SK-N-SH treated with all-trans-retinoic acid at 6 μM for 48 hours (cell line): ENCODE results near the gene DLG1.

Experiments used
- ATAC-seq: fragments of 200-7000 bp; cut with Tn5 transposase; 3 replicates; pipeline ENCODE4 v1.9.1; 2020; ENCODE audit warnings: mild to moderate bottlenecking, moderate library complexity
- ARNTL ChIP-seq: fragments of 450-650 bp; formaldehyde crosslinking; IDR thresholded peaks from 2 replicates; pipeline ENCODE4 v1.5.0; 2020; ENCODE audit warnings: low read depth, mild to moderate bottlenecking, moderate library complexity, borderline replicate concordance
- BACH2 ChIP-seq: fragments of 250-450 bp; sonication (Bioruptor Pico); IDR thresholded peaks from 2 replicates; pipeline ENCODE4 v1.9.0; 2021; ENCODE audit warnings: mild to moderate bottlenecking, borderline replicate concordance
- CSDC2 ChIP-seq: fragments of 250-450 bp; sonication (Bioruptor Pico); IDR thresholded peaks from 2 replicates; pipeline ENCODE4 v1.5.0; 2020; ENCODE audit warnings: mild to moderate bottlenecking, moderate library complexity
- CSRNP3 ChIP-seq: fragments of 250-450 bp; sonication (Bioruptor Pico); IDR thresholded peaks from 2 replicates; pipeline ENCODE4 v1.5.1; 2021; ENCODE audit warnings: mild to moderate bottlenecking, moderate library complexity
- ESRRG ChIP-seq: fragments of 250-450 bp; sonication (Bioruptor Pico); IDR thresholded peaks from 2 replicates; pipeline ENCODE4 v1.6.1; 2021; ENCODE audit warnings: mild to moderate bottlenecking
- GLIS3 ChIP-seq: fragments of 250-450 bp; sonication (Bioruptor Pico); IDR thresholded peaks from 2 replicates; pipeline ENCODE4 v1.5.0; 2020; ENCODE audit warnings: mild to moderate bottlenecking, moderate library complexity
- OSR1 ChIP-seq: fragments of 250-450 bp; sonication (Bioruptor Pico); IDR thresholded peaks from 2 replicates; pipeline ENCODE4 v1.8.0; 2022; ENCODE audit warnings: moderate library complexity, mild to moderate bottlenecking, inconsistent platforms
- PPARA ChIP-seq: fragments of 250-450 bp; sonication (Bioruptor Pico); IDR thresholded peaks from 2 replicates; pipeline ENCODE4 v1.5.0; 2020; ENCODE audit warnings: mild to moderate bottlenecking, borderline replicate concordance
- RARB ChIP-seq: fragments of 250-450 bp; sonication (Bioruptor Pico); IDR thresholded peaks from 2 replicates; pipeline ENCODE4 v1.8.0; 2021; ENCODE audit warnings: mild to moderate bottlenecking, moderate library complexity
- SNAI2 ChIP-seq: fragments of 250-450 bp; sonication (Bioruptor Pico); IDR thresholded peaks from 2 replicates; pipeline ENCODE4 v1.5.0; 2020; ENCODE audit warnings: mild to moderate bottlenecking, moderate library complexity
- TOX ChIP-seq: fragments of 250-450 bp; sonication (Bioruptor Pico); IDR thresholded peaks from 2 replicates; pipeline ENCODE4 v1.8.0; 2021; ENCODE audit warnings: mild to moderate bottlenecking, moderate library complexity, borderline replicate concordance
- TSHZ2 ChIP-seq: fragments of 250-450 bp; sonication (Bioruptor Pico); IDR thresholded peaks from 2 replicates; pipeline ENCODE4 v1.5.0; 2020; ENCODE audit warnings: mild to moderate bottlenecking, moderate library complexity
- ZC3H10 ChIP-seq: fragments of 250-450 bp; sonication (Bioruptor Pico); IDR thresholded peaks from 2 replicates; pipeline ENCODE4 v1.5.1; 2021; ENCODE audit warnings: mild to moderate bottlenecking, moderate library complexity
- ZFP3 ChIP-seq: fragments of 250-450 bp; sonication (Bioruptor Pico); IDR thresholded peaks from 2 replicates; pipeline ENCODE4 v1.5.0; 2020; ENCODE audit warnings: mild to moderate bottlenecking, moderate library complexity
- ZFP30 ChIP-seq: fragments of 450-650 bp; formaldehyde crosslinking; IDR thresholded peaks from 2 replicates; pipeline ENCODE4 v1.5.0; 2022; ENCODE audit warnings: mild to moderate bottlenecking, moderate library complexity
- ZNF70 ChIP-seq: fragments of 450-650 bp; formaldehyde crosslinking; IDR thresholded peaks from 2 replicates; pipeline ENCODE4 v1.5.0; 2020; ENCODE audit warnings: mild to moderate bottlenecking, moderate library complexity
- ZNF8 ChIP-seq: fragments of 450-650 bp; formaldehyde crosslinking; IDR thresholded peaks from 2 replicates; pipeline ENCODE4 v1.5.0; 2020; ENCODE audit warnings: mild to moderate bottlenecking, moderate library complexity
- TF ChIP-seq, protein P1 (sequence below): fragments of 250-450 bp; sonication (Bioruptor Pico); IDR thresholded peaks from 2 replicates; pipeline ENCODE4 v1.8.0; 2020; ENCODE audit warnings: mild to moderate bottlenecking, moderate library complexity, borderline replicate concordance
- TF ChIP-seq, protein P2 (sequence below): fragments of 250-450 bp; sonication (Bioruptor Pico); IDR thresholded peaks from 2 replicates; pipeline ENCODE4 v1.8.0; 2021; ENCODE audit warnings: low read depth, mild to moderate bottlenecking, moderate library complexity, borderline replicate concordance

Gene DLG1

DNA sequence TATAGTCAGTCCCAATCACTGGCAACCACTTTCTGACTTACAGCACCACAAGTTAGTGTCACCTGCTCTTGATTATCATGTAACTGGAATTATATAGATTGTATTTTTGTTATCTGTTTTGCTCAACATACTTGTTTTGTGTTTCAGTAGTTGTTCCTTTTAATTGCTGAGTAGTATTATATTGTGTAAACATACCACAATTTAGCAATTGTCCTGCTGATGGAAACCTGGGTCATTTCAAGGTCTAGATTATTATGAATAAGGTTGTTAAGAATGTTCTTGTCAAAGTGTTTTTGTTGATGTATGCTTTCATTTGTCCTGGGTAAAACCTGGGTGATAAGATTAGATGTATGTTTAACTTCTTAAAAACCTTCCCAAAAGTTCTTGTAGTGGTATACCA is 186.7 kb downstream of the DLG1 start (continued):
- no peak for TF ChIP-seq TSHZ2 (CRISPR knock-in tag)
- TF ChIP-seq ZFP3 (CRISPR knock-in tag), result no peak
- TF ChIP-seq SNAI2 (CRISPR knock-in tag), result no peak
- TF ChIP-seq BACH2 (CRISPR knock-in tag), result no peak
- TF ChIP-seq ZFP30, result no peak
- no peak for TF ChIP-seq RARB (CRISPR knock-in tag)

GRCh38 chr3:197105786-197106185 is 192.6 kb downstream of the DLG1 start:
- no peak for ATAC-seq
- no peak for TF ChIP-seq PPARA (CRISPR knock-in tag)
- TF ChIP-seq ZC3H10, result no peak
- no peak for TF ChIP-seq GLIS3 (CRISPR knock-in tag)
- TF ChIP-seq CSRNP3 (CRISPR knock-in tag), result no peak
- no peak for TF ChIP-seq ZNF70 (CRISPR knock-in tag)
- TF ChIP-seq ZFP30, result no peak
- TF ChIP-seq ARNTL (CRISPR knock-in tag), result no peak
- TF ChIP-seq, protein P1, sequence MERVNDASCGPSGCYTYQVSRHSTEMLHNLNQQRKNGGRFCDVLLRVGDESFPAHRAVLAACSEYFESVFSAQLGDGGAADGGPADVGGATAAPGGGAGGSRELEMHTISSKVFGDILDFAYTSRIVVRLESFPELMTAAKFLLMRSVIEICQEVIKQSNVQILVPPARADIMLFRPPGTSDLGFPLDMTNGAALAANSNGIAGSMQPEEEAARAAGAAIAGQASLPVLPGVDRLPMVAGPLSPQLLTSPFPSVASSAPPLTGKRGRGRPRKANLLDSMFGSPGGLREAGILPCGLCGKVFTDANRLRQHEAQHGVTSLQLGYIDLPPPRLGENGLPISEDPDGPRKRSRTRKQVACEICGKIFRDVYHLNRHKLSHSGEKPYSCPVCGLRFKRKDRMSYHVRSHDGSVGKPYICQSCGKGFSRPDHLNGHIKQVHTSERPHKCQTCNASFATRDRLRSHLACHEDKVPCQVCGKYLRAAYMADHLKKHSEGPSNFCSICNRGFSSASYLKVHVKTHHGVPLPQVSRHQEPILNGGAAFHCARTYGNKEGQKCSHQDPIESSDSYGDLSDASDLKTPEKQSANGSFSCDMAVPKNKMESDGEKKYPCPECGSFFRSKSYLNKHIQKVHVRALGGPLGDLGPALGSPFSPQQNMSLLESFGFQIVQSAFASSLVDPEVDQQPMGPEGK (CRISPR knock-in tag), result no peak

DNA sequence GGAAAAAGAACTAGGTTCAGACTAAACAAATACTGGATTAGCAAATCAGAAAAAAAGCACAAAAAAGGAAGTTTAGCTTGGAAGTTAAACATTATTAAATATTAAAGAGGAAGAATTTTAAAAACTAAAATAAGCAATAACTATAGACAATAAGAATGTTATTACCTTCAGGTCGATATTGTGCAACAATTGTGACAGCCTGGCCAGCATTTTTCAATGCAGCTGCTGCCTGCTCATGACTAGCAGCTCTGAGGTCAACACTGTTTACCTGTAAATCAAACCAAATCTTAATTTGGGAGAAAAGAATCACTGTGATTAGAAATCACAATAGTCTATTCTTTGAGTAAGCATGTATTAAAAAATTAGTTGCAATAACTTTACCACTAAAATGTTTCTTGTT is 193.7 kb downstream of the DLG1 start:
- ATAC-seq, result no peak
- TF ChIP-seq ZNF8 (CRISPR knock-in tag) (no peak), ESRRG (CRISPR knock-in tag) (no peak), BACH2 (CRISPR knock-in tag) (no peak), PPARA (CRISPR knock-in tag) (no peak), CSRNP3 (CRISPR knock-in tag) (no peak), TOX (no peak), CSDC2 (CRISPR knock-in tag) (no peak), SNAI2 (CRISPR knock-in tag) (no peak), ZFP3 (CRISPR knock-in tag) (no peak), GLIS3 (CRISPR knock-in tag) (no peak)
- TF ChIP-seq, protein P2, sequence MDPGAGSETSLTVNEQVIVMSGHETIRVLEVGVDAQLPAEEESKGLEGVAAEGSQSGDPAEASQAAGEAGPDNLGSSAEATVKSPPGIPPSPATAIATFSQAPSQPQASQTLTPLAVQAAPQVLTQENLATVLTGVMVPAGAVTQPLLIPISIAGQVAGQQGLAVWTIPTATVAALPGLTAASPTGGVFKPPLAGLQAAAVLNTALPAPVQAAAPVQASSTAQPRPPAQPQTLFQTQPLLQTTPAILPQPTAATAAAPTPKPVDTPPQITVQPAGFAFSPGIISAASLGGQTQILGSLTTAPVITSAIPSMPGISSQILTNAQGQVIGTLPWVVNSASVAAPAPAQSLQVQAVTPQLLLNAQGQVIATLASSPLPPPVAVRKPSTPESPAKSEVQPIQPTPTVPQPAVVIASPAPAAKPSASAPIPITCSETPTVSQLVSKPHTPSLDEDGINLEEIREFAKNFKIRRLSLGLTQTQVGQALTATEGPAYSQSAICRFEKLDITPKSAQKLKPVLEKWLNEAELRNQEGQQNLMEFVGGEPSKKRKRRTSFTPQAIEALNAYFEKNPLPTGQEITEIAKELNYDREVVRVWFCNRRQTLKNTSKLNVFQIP (CRISPR knock-in tag), result no peak

DNA sequence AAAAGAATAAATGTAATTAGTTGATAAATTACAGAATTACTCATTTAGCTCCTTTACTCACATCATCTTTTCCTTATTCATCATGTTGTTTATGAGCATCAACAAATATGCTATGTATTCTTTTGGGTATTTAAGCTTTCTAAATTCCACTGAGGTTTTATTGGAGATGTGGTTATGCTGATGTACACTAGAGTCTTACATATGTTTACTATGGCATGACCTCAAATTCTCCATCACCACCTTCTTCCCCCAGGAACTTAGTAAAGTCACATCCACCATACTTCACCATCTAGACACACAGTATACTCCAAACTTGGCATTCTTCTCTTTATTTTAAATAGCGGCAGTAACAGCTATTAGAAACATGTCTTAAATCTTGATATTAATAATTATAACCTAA is 194.6 kb downstream of the DLG1 start:
- no peak for ATAC-seq
- TF ChIP-seq BACH2 (CRISPR knock-in tag) (no peak), CSRNP3 (CRISPR knock-in tag) (no peak), OSR1 (no peak), ESRRG (CRISPR knock-in tag) (no peak)
- TF ChIP-seq, protein P2 (CRISPR knock-in tag), result no peak
